NCI-H2196 treated with DMSO at 0.1 percent for 48 hours (cell line): ENCODE results near the gene DLX4.

ENCODE experiments used
- DNase-seq: peaks from one replicate; lab custom pipeline; 2025; ENCODE audit not compliant: unreplicated experiment; lab: John Stamatoyannopoulos, UW

Gene DLX4

GRCh38 chr17:49946208-49946607 is 22.8 kb upstream of the DLX4 start:
- DNase-seq, result no peak

GRCh38 chr17:49946964-49947584 is 21.9 kb upstream of the DLX4 start:
- DNase-seq, result no peak

GRCh38 chr17:49949634-49950033 is 19.4 kb upstream of the DLX4 start:
- no peak for DNase-seq

GRCh38 chr17:49951362-49952082 is 17.5 kb upstream of the DLX4 start:
- no peak for DNase-seq

GRCh38 chr17:49952209-49952911 is 16.6 kb upstream of the DLX4 start:
- DNase-seq, result peak; percentile 65

GRCh38 chr17:49952912-49953497 is 16.0 kb upstream of the DLX4 start:
- no peak for DNase-seq

- DNase-seq, result no peak
Measured at GRCh38 chr17:49955157-49955556, 13.8 kb upstream of the DLX4 start.

- no peak for DNase-seq
Measured at GRCh38 chr17:49956780-49957179, 12.2 kb upstream of the DLX4 start.

GRCh38 chr17:49957350-49957749 is 11.6 kb upstream of the DLX4 start:
- DNase-seq, result no peak

- no peak for DNase-seq
Measured at GRCh38 chr17:49958723-49959122, 10.3 kb upstream of the DLX4 start.

GRCh38 chr17:49959183-49959935 is 9.6 kb upstream of the DLX4 start:
- no peak for DNase-seq

GRCh38 chr17:49962599-49963308 is 6.2 kb upstream of the DLX4 start:
- DNase-seq, result no peak

- no peak for DNase-seq
Measured at GRCh38 chr17:49963309-49963625, 5.7 kb upstream of the DLX4 start.

GRCh38 chr17:49963626-49964302 is 5.2 kb upstream of the DLX4 start:
- DNase-seq, result no peak

- no peak for DNase-seq
Measured at GRCh38 chr17:49964303-49964768, 4.7 kb upstream of the DLX4 start.

- DNase-seq, result no peak
Measured at GRCh38 chr17:49964769-49965523, 4.0 kb upstream of the DLX4 start.

GRCh38 chr17:49965524-49965909 is 3.5 kb upstream of the DLX4 start:
- no peak for DNase-seq

GRCh38 chr17:49966767-49967166 is 2.2 kb upstream of the DLX4 start:
- DNase-seq, result no peak

- DNase-seq, result no peak
Measured at GRCh38 chr17:49967205-49967604, 1.8 kb upstream of the DLX4 start.
